GM20000 (cell line): ENCODE data around the gene PALLD.

Experiments used
- DNase-seq: peaks from one replicate; pipeline ENCODE4 v3.0.0; 2012; ENCODE audit warnings: low spot score
- CTCF ChIP-seq: IDR thresholded peaks from 2 replicates; pipeline ENCODE4 v1.5.1; 2012; ENCODE audit warnings: mild to moderate bottlenecking, control low read depth; ENCODE audit errors: extremely low read depth, missing control alignments

Gene PALLD

GRCh38 chr4:168629566-168629965, 132.7 kb downstream of the PALLD start:
- no peak for TF ChIP-seq CTCF
- no peak for DNase-seq

GRCh38 chr4:168630445-168631187, 133.8 kb downstream of the PALLD start:
- no peak for TF ChIP-seq CTCF
- DNase-seq, result peak; percentile 22

DNA sequence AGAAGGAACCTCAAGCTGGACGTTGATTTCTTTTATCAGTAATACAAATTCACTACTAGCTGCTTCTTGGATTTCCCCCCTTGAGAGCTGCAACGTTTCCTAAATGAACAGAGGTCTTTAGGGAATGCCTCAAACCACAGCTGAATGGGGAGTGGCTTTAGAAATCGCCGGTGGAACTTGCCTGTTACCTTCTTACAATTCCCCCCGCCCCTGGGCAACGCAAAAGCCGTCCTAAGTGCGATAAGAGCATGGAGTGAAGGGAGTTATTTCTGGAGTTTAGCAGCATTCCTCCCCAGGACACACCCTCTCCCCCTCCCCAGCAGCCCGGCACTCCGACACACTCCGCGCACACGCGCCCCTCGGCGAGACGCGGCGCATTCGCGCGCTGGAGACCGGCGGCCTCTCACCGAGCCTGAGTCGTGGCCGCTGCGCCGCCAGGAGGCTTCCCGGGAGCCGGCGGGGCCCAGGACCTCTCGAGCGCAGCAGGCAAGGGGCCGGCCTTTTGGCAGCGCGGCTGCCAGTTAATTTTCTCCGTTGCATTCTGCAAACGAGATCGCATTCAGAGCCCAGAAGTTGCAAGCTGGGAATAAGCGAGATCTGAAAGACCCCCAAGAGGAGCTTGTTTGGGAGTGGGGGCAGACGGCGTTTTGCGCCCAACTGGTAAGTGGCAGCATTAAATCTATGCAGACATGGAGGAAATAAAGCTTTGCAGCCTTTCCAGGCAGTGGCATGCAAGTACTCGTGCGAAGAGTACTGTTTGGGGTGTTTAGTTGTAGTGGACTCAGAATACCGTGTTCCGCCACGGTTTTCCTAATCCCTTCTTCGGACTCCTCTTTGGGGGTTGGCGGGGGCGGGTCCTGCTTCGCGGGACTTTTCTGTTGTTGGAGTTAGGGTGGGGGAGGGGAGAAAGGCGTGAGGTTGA, 134.7 kb downstream of the PALLD start:
- peak; percentile 14 for DNase-seq
- no peak for TF ChIP-seq CTCF

DNA sequence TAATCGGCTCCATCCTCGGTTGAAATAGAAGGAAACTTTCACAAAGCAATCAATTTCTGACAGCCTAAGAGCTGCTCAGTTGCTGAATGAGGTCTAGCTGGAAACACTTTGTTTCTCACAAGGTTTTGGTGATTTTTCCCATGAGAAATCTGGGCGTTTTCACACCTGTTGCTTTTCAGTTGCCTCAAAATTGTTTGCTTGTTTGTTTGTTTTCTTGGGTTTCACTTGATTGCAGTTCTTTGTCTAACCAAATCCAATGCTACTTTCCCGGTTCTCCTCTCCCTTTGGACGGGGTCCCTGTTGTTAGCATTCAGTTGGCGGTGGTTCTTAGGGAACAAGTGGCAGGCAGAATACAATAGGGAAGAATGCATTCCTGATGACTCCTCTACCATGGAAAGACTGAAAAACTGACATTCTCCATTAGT, 135.5 kb downstream of the PALLD start:
- no peak for DNase-seq
- TF ChIP-seq CTCF, result no peak

GRCh38 chr4:168633064-168633463, 136.2 kb downstream of the PALLD start:
- TF ChIP-seq CTCF, result no peak
- DNase-seq, result no peak

- no peak for TF ChIP-seq CTCF
- no peak for DNase-seq
These were observed 136.6 kb downstream of the PALLD start for GRCh38 chr4:168633496-168633895.

- DNase-seq, result no peak
- TF ChIP-seq CTCF, result no peak
These were observed 137.5 kb downstream of the PALLD start for GRCh38 chr4:168634276-168634802.
